H1 (cell line): ENCODE data around the gene RAD50. TPM values are rescaled to one million over a fixed set of nuclear protein-coding genes. Genes with fewer than 3 reads are reported as not detected.
"Not testable (repeated sequence)": the region's sequence is repeated elsewhere in the genome, so short reads cannot be mapped to it uniquely, and the experiment has no call there.

Experiments used
- CTCF ChIA-PET: fragments of 300-600 bp; sonication (Branson Sonifier 250); formaldehyde crosslinking; loops from one replicate; lab custom pipeline; 2021; ENCODE audit not compliant: partially characterized antibody; lab: Charles Lee
- POLR2A ChIA-PET: fragments of 300-600 bp; sonication (Branson Sonifier 250); formaldehyde crosslinking; loops from one replicate; lab custom pipeline; 2021; ENCODE audit warnings: inconsistent platforms; ENCODE audit not compliant: partially characterized antibody; lab: Charles Lee
- DNase-seq, 2 experiments: peaks; one replicate each; pipeline versions ENCODE4 v3.0.0 to v3.0.0-alpha.2; 2010 to 2022; ENCODE audit warnings: low spot score in 2 of 2, low read depth in 1 of 2, mixed read lengths in 1 of 2
- FAIRE-seq: peaks from 2 replicates; lab custom pipeline; 2011; peaks lifted over from hg19 to GRCh38; lab: Jason Lieb, UNC
- H2AFZ ChIP-seq: 2 replicates; pipeline ENCODE4 v1.8.1; 2012; ENCODE audit warnings: low read length, inconsistent platforms
- H2AK5ac ChIP-seq: 2 replicates; pipeline ENCODE4 v1.6.1; 2013; ENCODE audit warnings: low read depth, low read length
- H2BK120ac ChIP-seq: replicated peaks from 2 replicates; pipeline ENCODE3; 2013; ENCODE audit warnings: low read depth, low read length, inconsistent platforms
- H2BK12ac ChIP-seq: 2 replicates; pipeline ENCODE4 v1.6.1; 2013; ENCODE audit warnings: low read depth, low read length
- H2BK15ac ChIP-seq: 2 replicates; pipeline ENCODE4 v1.6.1; 2013; ENCODE audit warnings: low read length
- H2BK20ac ChIP-seq: 2 replicates; pipeline ENCODE4 v1.6.1; 2013; ENCODE audit warnings: low read length
- H2BK5ac ChIP-seq: 2 replicates; pipeline ENCODE4 v1.6.1; 2013; ENCODE audit warnings: low read depth, low read length
- H3K14ac ChIP-seq: 2 replicates; pipeline ENCODE4 v1.6.1; 2013; ENCODE audit warnings: inconsistent platforms; ENCODE audit not compliant: insufficient read length
- H3K18ac ChIP-seq: 2 replicates; pipeline ENCODE4 v1.6.1; 2013; ENCODE audit warnings: low read length; ENCODE audit errors: extremely low read depth
- H3K23ac ChIP-seq: 2 replicates; pipeline ENCODE4 v1.6.1; 2013; ENCODE audit warnings: inconsistent platforms; ENCODE audit not compliant: insufficient read length
- H3K23me2 ChIP-seq: 2 replicates; pipeline ENCODE4 v1.6.1; 2013; ENCODE audit warnings: low read depth, low read length
- H3K27ac ChIP-seq: 2 replicates; pipeline ENCODE4 v1.6.1; 2011; ENCODE audit warnings: low read depth, low read length, inconsistent platforms
- H3K27me3 ChIP-seq, 4 experiments: replicated peaks in 1 of 4; 1 replicate in 1 of 4; 2 replicates in 3 of 4; pipeline versions ENCODE4 v1.6.1 to v1.8.1; 2011 to 2013; ENCODE audit warnings: low read length in 3 of 4, mild to moderate bottlenecking in 3 of 4, inconsistent platforms in 2 of 4, mixed read lengths in 2 of 4, moderate library complexity in 1 of 4; ENCODE audit not compliant: control insufficient read depth in 3 of 4, insufficient read depth in 3 of 4; ENCODE audit errors: extremely low read depth in 1 of 4
- H3K36me3 ChIP-seq, 4 experiments: 2 replicates each; pipeline versions ENCODE4 v1.6.1 to v1.8.1; 2011 to 2013; ENCODE audit warnings: mild to moderate bottlenecking in 4 of 4, low read length in 3 of 4, moderate library complexity in 2 of 4, control low read depth in 1 of 4, inconsistent platforms in 1 of 4; ENCODE audit not compliant: insufficient read depth in 4 of 4, control insufficient read depth in 2 of 4
- H3K4ac ChIP-seq: replicated peaks from 2 replicates; pipeline ENCODE3; 2013; ENCODE audit warnings: low read length, low read depth, mixed read lengths, inconsistent platforms; ENCODE audit not compliant: insufficient read length
- H3K4me1 ChIP-seq, 4 experiments: replicated peaks in 1 of 4; 1 replicate in 1 of 4; 2 replicates in 3 of 4; pipeline versions ENCODE4 v1.6.1 to v1.8.1; 2011 to 2013; ENCODE audit warnings: low read length in 3 of 4, inconsistent platforms in 2 of 4, mixed read lengths in 1 of 4; ENCODE audit not compliant: insufficient read depth in 4 of 4, control insufficient read depth in 3 of 4
- H3K4me2 ChIP-seq, 2 experiments: 2 replicates each; pipeline versions ENCODE4 v1.6.1 to v1.8.1; 2011 to 2013; ENCODE audit warnings: low read depth in 2 of 2, low read length in 2 of 2, control low read depth in 1 of 2, inconsistent platforms in 1 of 2, mild to moderate bottlenecking in 1 of 2; ENCODE audit not compliant: insufficient read depth in 1 of 2
- H3K4me3 ChIP-seq, 4 experiments: fragments of 200-600, 300-600 bp in 1 of 4; sonication (generic), shearing (Covaris generic), sonication (Bioruptor Twin) in 1 of 4; 2 replicates each; pipeline versions ENCODE4 v1.5.1 to v1.8.1; 2011 to 2016; ENCODE audit warnings: low read length in 4 of 4, low read depth in 3 of 4, control low read depth in 2 of 4, inconsistent platforms in 2 of 4, mild to moderate bottlenecking in 2 of 4, mixed read lengths in 1 of 4, moderate library complexity in 1 of 4; ENCODE audit not compliant: insufficient read depth in 2 of 4; ENCODE audit errors: extremely low read depth in 1 of 4
- H3K56ac ChIP-seq: replicated peaks from 2 replicates; pipeline ENCODE3; 2013; ENCODE audit warnings: low read depth, mild to moderate bottlenecking, mixed read lengths, low read length, inconsistent platforms; ENCODE audit not compliant: insufficient read length
- H3K79me1 ChIP-seq: 2 replicates; pipeline ENCODE4 v1.6.1; 2013; ENCODE audit warnings: low read depth, low read length, control low read depth
- H3K79me2 ChIP-seq, 2 experiments: 2 replicates each; pipeline versions ENCODE4 v1.6.1 to v1.8.1; 2012 to 2013; ENCODE audit warnings: low read length in 2 of 2, mild to moderate bottlenecking in 2 of 2, inconsistent platforms in 1 of 2; ENCODE audit not compliant: insufficient read depth in 2 of 2, control insufficient read depth in 1 of 2
- H3K9ac ChIP-seq, 4 experiments: replicated peaks in 1 of 4; 1 replicate in 1 of 4; 2 replicates in 3 of 4; pipeline versions ENCODE4 v1.6.1 to v1.8.1; 2011 to 2013; ENCODE audit warnings: low read depth in 3 of 4, low read length in 3 of 4, control low read depth in 2 of 4, mild to moderate bottlenecking in 2 of 4, moderate library complexity in 2 of 4, inconsistent platforms in 1 of 4; ENCODE audit errors: extremely low read depth in 1 of 4
- H3K9me3 ChIP-seq, 2 experiments: 2 replicates each; pipeline versions ENCODE4 v1.6.1 to v1.8.1; 2012 to 2013; ENCODE audit warnings: mild to moderate bottlenecking in 2 of 2, moderate library complexity in 2 of 2, control low read depth in 1 of 2, inconsistent platforms in 1 of 2, low read depth in 1 of 2, low read length in 1 of 2, mixed read lengths in 1 of 2; ENCODE audit not compliant: insufficient read depth in 2 of 2
- H4K20me1 ChIP-seq, 2 experiments: replicated peaks in 1 of 2; 2 replicates each; pipeline versions ENCODE3 to v1.8.1; 2011 to 2013; ENCODE audit warnings: inconsistent platforms in 2 of 2, low read length in 2 of 2, mild to moderate bottlenecking in 1 of 2; ENCODE audit not compliant: insufficient read depth in 2 of 2, control insufficient read depth in 1 of 2
- H4K5ac ChIP-seq: 2 replicates; pipeline ENCODE4 v1.6.1; 2013; ENCODE audit warnings: low read length, low read depth, mixed read lengths, inconsistent platforms; ENCODE audit not compliant: insufficient read length
- H4K8ac ChIP-seq: 2 replicates; pipeline ENCODE4 v1.8.0; 2013; ENCODE audit warnings: mild to moderate bottlenecking, moderate library complexity, low read length, inconsistent platforms; ENCODE audit not compliant: insufficient read depth; ENCODE audit errors: extremely low read depth
- H4K91ac ChIP-seq: replicated peaks from 2 replicates; pipeline ENCODE3; 2013; ENCODE audit warnings: low read length, mixed read lengths, inconsistent platforms; ENCODE audit not compliant: insufficient read length
- WGBS, 2 experiments: shearing (Covaris generic) in 1 of 2; methylation state at CpG; one replicate each; pipeline versions ENCODE4 v1.1.6 to v1.1.7; 2013 to 2015; ENCODE audit warnings: low lambda C conversion rate in 2 of 2, mixed read lengths in 2 of 2, inconsistent platforms in 1 of 2, low coverage in 1 of 2, missing lambda C conversion rate in 1 of 2; ENCODE audit not compliant: insufficient replicate concordance in 2 of 2, insufficient coverage in 1 of 2, insufficient read length in 1 of 2; ENCODE audit errors: extremely low coverage in 1 of 2, missing lambda C conversion rate in 1 of 2; 5-methylcytosine and 5-hydroxymethylcytosine counted together
- polyA plus RNA-seq, 7 experiments: library from polyadenylated mRNA; depleted of rRNA in 3 of 7; stranded (reverse) in 5 of 7; unstranded in 2 of 7; fragments of >200 nt in 5 of 7; fragments of 200-250 nt in 2 of 7; gene quantifications; 1 replicate in 5 of 7; 2 replicates in 1 of 7; 4 replicates in 1 of 7; pipeline versions ENCODE4 v1.2.1 to v1.2.3, GENCODE V29; 2011 to 2013; ENCODE audit warnings: missing spikeins in 2 of 7, mixed read lengths in 2 of 7
- total RNA-seq: library from RNA; stranded (reverse); fragmentation: NEBNext Ultra II Directional; extraction: Animal tissue kit (Norgen Biotek cat#: 25700); gene quantifications from 2 replicates; pipeline ENCODE4 v1.2.1, GENCODE V29; 2021

Gene RAD50
- total and polyA plus RNA-seq, 2 of the 8 experiments (the other 6 are each of a cell fraction or from before 2014, with no cell fraction given) = 10.1 to 39.4 TPM

DNA sequence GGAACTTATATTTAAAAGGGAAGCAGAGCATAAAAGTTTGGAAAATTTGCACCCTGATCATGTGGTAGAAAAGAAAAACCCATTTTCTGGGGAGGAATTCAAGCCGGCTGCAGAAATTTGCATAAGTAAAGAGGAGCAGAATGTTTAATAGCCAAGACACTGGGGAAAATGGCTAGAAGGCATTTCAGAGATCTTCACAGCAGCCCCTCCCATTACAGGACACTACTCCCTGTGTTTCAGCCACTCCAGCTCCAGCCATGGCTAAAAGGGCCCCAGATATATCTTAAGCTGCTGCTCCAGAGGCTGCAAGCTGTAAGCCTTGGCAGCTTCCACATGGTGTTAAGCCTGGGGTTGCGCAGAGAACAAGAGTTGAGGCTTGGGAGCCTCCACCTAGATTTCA lies 7.8 kb downstream of the RAD50 start:
- H3K9me3 ChIP-seq, H4K20me1 ChIP-seq, H3K4me2 ChIP-seq, H3K79me1 ChIP-seq, H2AK5ac ChIP-seq, H3K79me2 ChIP-seq, H3K4ac ChIP-seq, H2AFZ ChIP-seq, H3K18ac ChIP-seq, H4K8ac ChIP-seq, H3K4me3 ChIP-seq, POLR2A ChIA-PET, H2BK20ac ChIP-seq, H3K27me3 ChIP-seq, H3K9ac ChIP-seq, H3K4me1 ChIP-seq, H3K56ac ChIP-seq, FAIRE-seq, DNase-seq, H3K14ac ChIP-seq, H3K23ac ChIP-seq, H2BK15ac ChIP-seq, H4K5ac ChIP-seq, H2BK5ac ChIP-seq, H2BK120ac ChIP-seq, H3K23me2 ChIP-seq, H4K91ac ChIP-seq, H2BK12ac ChIP-seq, H3K27ac ChIP-seq: not testable (repeated sequence)
- 89% methylated on average over 2 of the region's 2 CpGs; no CpG with 5 or more reads in 1 of the 2 experiments for WGBS, 2 experiments
- peaks cover 0 to 51% (median 19%) of the 10 kb centered on the region in 4 experiments; a peak in 4 of 8 replicates for H3K36me3 ChIP-seq
- CTCF ChIA-PET = interaction anchor here (1.2 kb wide), 1 partner anchor 38 kb away, joined by 3 read pairs; no protein-coding TSS in a partner anchor
